ENCODE data around the gene CPVL.

- TF ChIP-seq CTCF (IDR thresholded peaks at IDR 0.05) (no peak), POLR2AphosphoS5 (IDR thresholded peaks at IDR 0.05; ENCODE audit: low read depth, low read length) (no peak), TCF7L2 (IDR thresholded peaks at IDR 0.05; ENCODE audit: low read depth, low read length) (no peak), SIN3A (IDR thresholded peaks at IDR 0.05; ENCODE audit: borderline replicate concordance, insufficient read depth, low read depth, low read length) (no peak)
- TF ChIP-seq, protein P1, sequence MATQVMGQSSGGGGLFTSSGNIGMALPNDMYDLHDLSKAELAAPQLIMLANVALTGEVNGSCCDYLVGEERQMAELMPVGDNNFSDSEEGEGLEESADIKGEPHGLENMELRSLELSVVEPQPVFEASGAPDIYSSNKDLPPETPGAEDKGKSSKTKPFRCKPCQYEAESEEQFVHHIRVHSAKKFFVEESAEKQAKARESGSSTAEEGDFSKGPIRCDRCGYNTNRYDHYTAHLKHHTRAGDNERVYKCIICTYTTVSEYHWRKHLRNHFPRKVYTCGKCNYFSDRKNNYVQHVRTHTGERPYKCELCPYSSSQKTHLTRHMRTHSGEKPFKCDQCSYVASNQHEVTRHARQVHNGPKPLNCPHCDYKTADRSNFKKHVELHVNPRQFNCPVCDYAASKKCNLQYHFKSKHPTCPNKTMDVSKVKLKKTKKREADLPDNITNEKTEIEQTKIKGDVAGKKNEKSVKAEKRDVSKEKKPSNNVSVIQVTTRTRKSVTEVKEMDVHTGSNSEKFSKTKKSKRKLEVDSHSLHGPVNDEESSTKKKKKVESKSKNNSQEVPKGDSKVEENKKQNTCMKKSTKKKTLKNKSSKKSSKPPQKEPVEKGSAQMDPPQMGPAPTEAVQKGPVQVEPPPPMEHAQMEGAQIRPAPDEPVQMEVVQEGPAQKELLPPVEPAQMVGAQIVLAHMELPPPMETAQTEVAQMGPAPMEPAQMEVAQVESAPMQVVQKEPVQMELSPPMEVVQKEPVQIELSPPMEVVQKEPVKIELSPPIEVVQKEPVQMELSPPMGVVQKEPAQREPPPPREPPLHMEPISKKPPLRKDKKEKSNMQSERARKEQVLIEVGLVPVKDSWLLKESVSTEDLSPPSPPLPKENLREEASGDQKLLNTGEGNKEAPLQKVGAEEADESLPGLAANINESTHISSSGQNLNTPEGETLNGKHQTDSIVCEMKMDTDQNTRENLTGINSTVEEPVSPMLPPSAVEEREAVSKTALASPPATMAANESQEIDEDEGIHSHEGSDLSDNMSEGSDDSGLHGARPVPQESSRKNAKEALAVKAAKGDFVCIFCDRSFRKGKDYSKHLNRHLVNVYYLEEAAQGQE (IDR thresholded peaks at IDR 0.05; ENCODE audit: insufficient read depth in 1 of 2, low read depth in 2 of 2, low read length in 1 of 2): no peak
These were observed 4.5 kb upstream of the CPVL start for GRCh38 chr7:29150856-29151255.

Measured in Panc1 (cell line).